Activated CD8-positive, alpha-beta T cell treated with anti-CD3 and anti-CD28 coated beads for 36 hours (primary cell): ENCODE measurements around the gene AHRR. TPM values are rescaled to one million over a fixed set of nuclear protein-coding genes. Genes with fewer than 3 reads are reported as not detected.

ENCODE experiments used
- ATAC-seq: fragments of 200-7000 bp; cut with Tn5 transposase; one replicate; pipeline ENCODE4 v1.10.0; 2021; ENCODE audit warnings: mild to moderate bottlenecking, moderate library complexity
- CTCF ChIA-PET: fragments of 350-600 bp; sonication (Branson Sonifier 250); formaldehyde crosslinking; loops from one replicate; lab custom pipeline; 2021; ENCODE audit warnings: antibody characterized with exemption; lab: Charles Lee
- POLR2A ChIA-PET: fragments of 350-600 bp; sonication (Branson Sonifier 250); formaldehyde crosslinking; loops from one replicate; lab custom pipeline; 2021; ENCODE audit warnings: antibody characterized with exemption; lab: Charles Lee
- DNase-seq: peaks from one replicate; pipeline ENCODE4 v3.0.0-alpha.2; 2020
- H3K27ac Mint-ChIP-seq: one replicate; pipeline ENCODE4 v1.8.0; 2021; ENCODE audit warnings: mild to moderate bottlenecking, mixed read lengths
- H3K27me3 Mint-ChIP-seq: one replicate; pipeline ENCODE4 v1.8.0; 2021; ENCODE audit warnings: mixed read lengths
- H3K36me3 Mint-ChIP-seq: one replicate; pipeline ENCODE4 v1.8.0; 2021; ENCODE audit warnings: low read depth, mixed read lengths
- H3K4me1 Mint-ChIP-seq: one replicate; pipeline ENCODE4 v1.8.0; 2021; ENCODE audit warnings: low read depth, mixed read lengths
- H3K4me3 Mint-ChIP-seq: one replicate; pipeline ENCODE4 v1.8.0; 2021; ENCODE audit warnings: mild to moderate bottlenecking, moderate library complexity, mixed read lengths
- H3K9me3 Mint-ChIP-seq: one replicate; pipeline ENCODE4 v1.8.0; 2021; ENCODE audit warnings: mixed read lengths
- intact Hi-C: fragments of 100-400 bp; cut with micrococcal nuclease; formaldehyde crosslinking; loops from one replicate; pipeline ENCODE4 v1.10.0; 2022
- total RNA-seq, 2 experiments: library from RNA; stranded (reverse); gene quantifications; one replicate each; pipeline ENCODE4 v1.2.3, GENCODE V29; 2021
- TF ChIP-seq, protein P1 (sequence below): fragments of 200-600 bp; IDR thresholded peaks from one replicate; pipeline ENCODE4 v1.8.0; 2022; ENCODE audit warnings: antibody characterized with exemption, mild to moderate bottlenecking

Gene AHRR
- total RNA-seq, 2 experiments from 2014 or later: 26.3 to 27.9 TPM

GRCh38 chr5:423626-424261 lies 102.2 kb downstream of the AHRR start:
- Mint-ChIP-seq H3K27ac (no peak overlapping the region), H3K9me3 (no peaks in the 10 kb centered on the region), H3K4me1 (peaks cover 19% of the 10 kb centered on the region), H3K36me3 (peaks cover 27% of the 10 kb centered on the region), H3K4me3 (no peak overlapping the region), H3K27me3 (peaks cover 6% of the 10 kb centered on the region)
- TF ChIP-seq, protein P1, sequence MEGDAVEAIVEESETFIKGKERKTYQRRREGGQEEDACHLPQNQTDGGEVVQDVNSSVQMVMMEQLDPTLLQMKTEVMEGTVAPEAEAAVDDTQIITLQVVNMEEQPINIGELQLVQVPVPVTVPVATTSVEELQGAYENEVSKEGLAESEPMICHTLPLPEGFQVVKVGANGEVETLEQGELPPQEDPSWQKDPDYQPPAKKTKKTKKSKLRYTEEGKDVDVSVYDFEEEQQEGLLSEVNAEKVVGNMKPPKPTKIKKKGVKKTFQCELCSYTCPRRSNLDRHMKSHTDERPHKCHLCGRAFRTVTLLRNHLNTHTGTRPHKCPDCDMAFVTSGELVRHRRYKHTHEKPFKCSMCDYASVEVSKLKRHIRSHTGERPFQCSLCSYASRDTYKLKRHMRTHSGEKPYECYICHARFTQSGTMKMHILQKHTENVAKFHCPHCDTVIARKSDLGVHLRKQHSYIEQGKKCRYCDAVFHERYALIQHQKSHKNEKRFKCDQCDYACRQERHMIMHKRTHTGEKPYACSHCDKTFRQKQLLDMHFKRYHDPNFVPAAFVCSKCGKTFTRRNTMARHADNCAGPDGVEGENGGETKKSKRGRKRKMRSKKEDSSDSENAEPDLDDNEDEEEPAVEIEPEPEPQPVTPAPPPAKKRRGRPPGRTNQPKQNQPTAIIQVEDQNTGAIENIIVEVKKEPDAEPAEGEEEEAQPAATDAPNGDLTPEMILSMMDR: no peak
- POLR2A ChIA-PET: interaction anchor here (0.5 to 1.8 kb wide), 2 partner anchors 28 to 115 kb away, joined by 3 to 4 read pairs; no protein-coding TSS in a partner anchor
- DNase-seq (peak; percentile 35), ATAC-seq (peak; percentile 23)
- CTCF ChIA-PET: interaction anchor here (1.1 kb wide), 1 partner anchor 43 kb away, joined by 3 read pairs; no protein-coding TSS in a partner anchor
- intact Hi-C loops: no loop called here

DNA sequence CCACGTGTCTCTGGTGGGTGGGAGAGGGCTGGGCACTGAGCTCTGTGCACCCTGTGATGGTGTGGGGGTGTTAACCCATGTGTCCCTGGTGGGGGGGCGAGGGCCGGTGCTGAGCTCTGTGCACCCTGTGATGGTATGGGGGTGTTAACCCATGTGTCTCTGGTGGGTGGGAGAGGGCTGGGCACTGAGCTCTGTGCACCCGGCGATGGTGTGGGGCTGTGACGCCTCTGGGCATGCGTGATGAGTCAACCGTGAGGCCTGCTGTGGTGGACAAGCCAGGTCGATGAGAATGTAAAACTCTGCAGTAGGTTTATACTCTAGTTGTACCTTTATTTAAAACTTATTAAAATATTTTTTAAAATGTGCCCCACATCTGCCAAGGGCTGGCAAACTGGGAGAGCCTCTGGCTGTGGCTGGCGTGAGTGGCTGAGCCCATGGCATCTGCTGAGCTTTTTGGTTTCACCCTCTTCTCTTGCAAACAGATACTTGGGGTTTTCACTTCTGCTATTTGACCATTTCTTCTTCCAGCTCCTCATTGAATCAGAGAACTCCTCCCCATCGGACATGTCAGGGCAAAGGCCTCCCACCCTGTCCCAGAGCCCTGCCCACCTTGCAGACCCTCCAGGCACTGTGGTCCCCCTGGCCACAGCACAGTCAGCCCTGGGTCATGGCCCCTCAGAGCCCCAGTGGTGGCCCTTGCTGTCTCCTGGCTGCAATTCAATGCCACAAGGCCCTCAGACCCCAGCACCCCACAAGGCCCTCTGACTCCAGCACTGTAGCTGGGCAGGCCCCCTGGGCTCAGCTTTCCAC lies 103.0 kb downstream of the AHRR start:
- H3K27ac Mint-ChIP-seq: no peak overlapping the region
- H3K9me3 Mint-ChIP-seq: no peaks in the 10 kb centered on the region
- ATAC-seq: no peak
- DNase-seq: no peak
- peaks cover 6% of the 10 kb centered on the region for H3K27me3 Mint-ChIP-seq
- ChIA-PET CTCF (interaction anchor here (0.8 to 2.0 kb wide), 4 partner anchors 11 to 108 kb away, joined by 3 to 8 read pairs (median 3); partner anchors contain the start of gene AHRR), POLR2A (interaction anchor here (1.8 kb wide), 1 partner anchor 29 kb away, joined by 4 read pairs; no protein-coding TSS in a partner anchor)
- H3K36me3 Mint-ChIP-seq: peaks cover 29% of the 10 kb centered on the region
- TF ChIP-seq, protein P1: no peak
- no peak overlapping the region for H3K4me3 Mint-ChIP-seq
- H3K4me1 Mint-ChIP-seq: peaks cover 19% of the 10 kb centered on the region
- intact Hi-C loops: no loop called here

DNA sequence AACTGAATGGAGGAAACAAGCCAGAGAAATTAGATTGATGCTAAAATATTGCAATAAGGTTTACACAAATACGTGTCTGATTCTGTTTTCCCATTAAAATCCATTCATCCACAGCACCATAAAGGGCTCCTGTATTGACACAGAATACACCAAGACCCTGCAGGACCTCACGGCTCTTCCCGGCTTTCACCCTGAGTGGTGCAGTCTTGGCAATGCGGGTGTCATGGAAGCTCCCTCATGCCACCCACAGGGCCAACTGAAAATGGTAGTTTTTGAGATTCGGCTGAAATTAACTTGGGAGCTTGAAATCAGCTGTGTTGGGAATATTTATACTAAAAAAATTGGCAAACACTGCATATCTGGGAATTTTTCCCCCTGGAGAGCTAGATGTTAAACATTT lies 104.2 kb downstream of the AHRR start:
- DNase-seq (peak; percentile 34), ATAC-seq (no peak)
- CTCF ChIA-PET: interaction anchor here (0.6 to 2.0 kb wide), 9 partner anchors 12 to 237 kb away, joined by 3 to 10 read pairs (median 3); partner anchors contain the start of gene AHRR
- TF ChIP-seq, protein P1: peak; percentile 55
- intact Hi-C loops: no loop called here
- Mint-ChIP-seq H3K27me3 (peaks cover 8% of the 10 kb centered on the region), H3K27ac (no peak overlapping the region), H3K4me1 (peaks cover 24% of the 10 kb centered on the region), H3K36me3 (peaks cover 30% of the 10 kb centered on the region), H3K4me3 (no peak overlapping the region), H3K9me3 (no peaks in the 10 kb centered on the region)
- POLR2A ChIA-PET: no interaction called here

- peaks cover 28% of the 10 kb centered on the region for H3K36me3 Mint-ChIP-seq
- ATAC-seq (no peak), DNase-seq (no peak)
- TF ChIP-seq, protein P1: no peak
- intact Hi-C loops: no loop called here
- POLR2A ChIA-PET: no interaction called here
- CTCF ChIA-PET: interaction anchor here (0.6 to 2.0 kb wide), 8 partner anchors 13 to 238 kb away, joined by 3 to 10 read pairs (median 3); no protein-coding TSS in a partner anchor
- H3K9me3 Mint-ChIP-seq: no peaks in the 10 kb centered on the region
- peaks cover 24% of the 10 kb centered on the region for H3K4me1 Mint-ChIP-seq
- H3K27ac Mint-ChIP-seq: no peak overlapping the region
- H3K4me3 Mint-ChIP-seq: no peak overlapping the region
- H3K27me3 Mint-ChIP-seq: peaks cover 8% of the 10 kb centered on the region
Measured at GRCh38 chr5:426392-426976, 105.0 kb downstream of the AHRR start.
